ENCODE measurements around the gene SLC19A1.

DNA sequence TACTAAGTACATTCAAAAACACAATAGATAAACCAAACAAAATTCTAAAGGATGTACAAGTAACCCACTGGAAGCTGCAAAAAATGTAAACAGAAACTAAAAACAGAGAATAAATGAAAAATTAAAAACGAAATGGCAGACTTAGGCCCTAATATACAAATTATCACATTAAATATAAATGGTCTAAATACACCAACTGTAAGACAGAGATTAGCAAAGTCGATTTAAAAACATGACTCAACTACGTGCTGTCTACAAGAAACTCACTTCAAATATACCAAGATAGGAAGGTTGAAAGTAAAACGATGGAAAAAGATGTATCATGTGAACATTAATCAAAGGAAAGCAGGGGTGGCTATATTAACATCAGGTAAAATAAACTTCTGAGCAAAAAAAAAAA is 23.1 kb downstream of the SLC19A1 start:
- no peak for TF ChIP-seq POLR2A (IDR thresholded peaks at IDR 0.05)
- TF ChIP-seq, protein P1, sequence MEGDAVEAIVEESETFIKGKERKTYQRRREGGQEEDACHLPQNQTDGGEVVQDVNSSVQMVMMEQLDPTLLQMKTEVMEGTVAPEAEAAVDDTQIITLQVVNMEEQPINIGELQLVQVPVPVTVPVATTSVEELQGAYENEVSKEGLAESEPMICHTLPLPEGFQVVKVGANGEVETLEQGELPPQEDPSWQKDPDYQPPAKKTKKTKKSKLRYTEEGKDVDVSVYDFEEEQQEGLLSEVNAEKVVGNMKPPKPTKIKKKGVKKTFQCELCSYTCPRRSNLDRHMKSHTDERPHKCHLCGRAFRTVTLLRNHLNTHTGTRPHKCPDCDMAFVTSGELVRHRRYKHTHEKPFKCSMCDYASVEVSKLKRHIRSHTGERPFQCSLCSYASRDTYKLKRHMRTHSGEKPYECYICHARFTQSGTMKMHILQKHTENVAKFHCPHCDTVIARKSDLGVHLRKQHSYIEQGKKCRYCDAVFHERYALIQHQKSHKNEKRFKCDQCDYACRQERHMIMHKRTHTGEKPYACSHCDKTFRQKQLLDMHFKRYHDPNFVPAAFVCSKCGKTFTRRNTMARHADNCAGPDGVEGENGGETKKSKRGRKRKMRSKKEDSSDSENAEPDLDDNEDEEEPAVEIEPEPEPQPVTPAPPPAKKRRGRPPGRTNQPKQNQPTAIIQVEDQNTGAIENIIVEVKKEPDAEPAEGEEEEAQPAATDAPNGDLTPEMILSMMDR (IDR thresholded peaks at IDR 0.05 in 8 of 11, conservative IDR thresholded peaks at IDR 0.05 in 3 of 11): no peak
